Uterus (tissue), 2 donors: Measurements from ENCODE around the gene GRHL3.

Source experiments
- CTCF ChIP-seq, 4 experiments: fragments of 200-600 bp in 2 of 4; fragments of 450-650 bp in 2 of 4; sonication (generic) in 2 of 4; IDR thresholded peaks; one replicate each; pipeline ENCODE4 v1.5.1; 2016 to 2019; ENCODE audit warnings: antibody characterized with exemption in 4 of 4, mild to moderate bottlenecking in 2 of 4, moderate library complexity in 1 of 4
- POLR2A ChIP-seq, 2 donors: fragments of 450-650 bp; IDR thresholded peaks; one replicate each; pipeline ENCODE4 v1.6.1; 2016; ENCODE audit warnings: antibody characterized with exemption in 2 of 2, mild to moderate bottlenecking in 1 of 2, moderate library complexity in 1 of 2

- TF ChIP-seq CTCF (IDR thresholded peaks at IDR 0.05): no peak
- no peak for TF ChIP-seq POLR2A (IDR thresholded peaks at IDR 0.05)
These were observed 65.3 kb downstream of the GRHL3 start for GRCh38 chr1:24384251-24385090.
